HTR-8/SVneo (cell line): ENCODE results near the gene ADAMTSL1.
A peak's percentile ranks its signal among the peaks of the same experiment; 100 is the strongest.
"Not testable (repeated sequence)": the region's sequence is repeated elsewhere in the genome, so short reads cannot be mapped to it uniquely, and the experiment has no call there.

Experiments used
- DNase-seq: peaks from one replicate; pipeline ENCODE4 v3.0.0; 2011; ENCODE audit warnings: low spot score, mixed read lengths; ENCODE audit not compliant: insufficient read length
- FAIRE-seq: peaks from 2 replicates; lab custom pipeline; 2011; peaks lifted over from hg19 to GRCh38; lab: Jason Lieb, UNC

ADAMTSL1 gene

GRCh38 chr9:18869725-18870124 is 395.8 kb downstream of the ADAMTSL1 start:
- FAIRE-seq (no peak), DNase-seq (no peak)

- no peak for FAIRE-seq
- no peak for DNase-seq
Observed at GRCh38 chr9:18874069-18874468, 400.1 kb downstream of the ADAMTSL1 start.

GRCh38 chr9:18874990-18875389 is 401.0 kb downstream of the ADAMTSL1 start:
- not testable (repeated sequence) for DNase-seq, FAIRE-seq

- DNase-seq (no peak), FAIRE-seq (no peak)
Observed at GRCh38 chr9:18877984-18878383, 404.0 kb downstream of the ADAMTSL1 start.

GRCh38 chr9:18881758-18882157 is 407.8 kb downstream of the ADAMTSL1 start:
- no peak for FAIRE-seq
- no peak for DNase-seq

GRCh38 chr9:18887546-18887945 is 413.6 kb downstream of the ADAMTSL1 start:
- FAIRE-seq = no peak

GRCh38 chr9:18888290-18888689 is 414.3 kb downstream of the ADAMTSL1 start:
- no peak for FAIRE-seq

More at GRCh38 chr9:18887546-18887945, 413.6 kb downstream of the ADAMTSL1 start:
- DNase-seq = no peak

GRCh38 chr9:18889550-18889949 is 415.6 kb downstream of the ADAMTSL1 start:
- FAIRE-seq = no peak
- DNase-seq = no peak

More at GRCh38 chr9:18888290-18888689, 414.3 kb downstream of the ADAMTSL1 start:
- no peak for DNase-seq

- peak; percentile 71 for DNase-seq
Observed at GRCh38 chr9:18890372-18890771, 416.4 kb downstream of the ADAMTSL1 start.

GRCh38 chr9:18891946-18892670 is 418.2 kb downstream of the ADAMTSL1 start:
- no peak for FAIRE-seq
- no peak for DNase-seq

More at GRCh38 chr9:18890372-18890771, 416.4 kb downstream of the ADAMTSL1 start:
- no peak for FAIRE-seq

GRCh38 chr9:18893046-18893445 is 419.1 kb downstream of the ADAMTSL1 start:
- DNase-seq = no peak
- FAIRE-seq = no peak

GRCh38 chr9:18893491-18893890 is 419.5 kb downstream of the ADAMTSL1 start:
- FAIRE-seq = no peak
- DNase-seq = no peak

GRCh38 chr9:18896004-18896403 is 422.1 kb downstream of the ADAMTSL1 start:
- FAIRE-seq (no peak), DNase-seq (no peak)

GRCh38 chr9:18896531-18897179 is 422.7 kb downstream of the ADAMTSL1 start:
- no peak for DNase-seq
- FAIRE-seq = no peak

- no peak for FAIRE-seq
- DNase-seq = no peak
Observed at GRCh38 chr9:18903450-18903849, 429.5 kb downstream of the ADAMTSL1 start.

GRCh38 chr9:18905028-18905882 is 431.3 kb downstream of the ADAMTSL1 start:
- FAIRE-seq = no peak
- DNase-seq = peak; percentile 45

GRCh38 chr9:18905883-18906629 is 432.1 kb downstream of the ADAMTSL1 start:
- FAIRE-seq (no peak), DNase-seq (no peak)

GRCh38 chr9:18906656-18907395 is 432.9 kb downstream of the ADAMTSL1 start:
- DNase-seq (peak; percentile 62), FAIRE-seq (peak; percentile 20)

GRCh38 chr9:18907927-18908625 is 434.1 kb downstream of the ADAMTSL1 start:
- no peak for FAIRE-seq
- no peak for DNase-seq
